Vagina (tissue), 2 donors: ENCODE results near the gene RBPJL.

Experiments used
- POLR2AphosphoS5 ChIP-seq, 2 donors: sonication (generic); formaldehyde crosslinking; IDR thresholded peaks; one replicate each; pipeline ENCODE4 v1.9.0; 2017; ENCODE audit warnings: antibody characterized with exemption in 2 of 2, mild to moderate bottlenecking in 2 of 2, low read depth in 1 of 2; ENCODE audit not compliant: insufficient read depth in 1 of 2
- TF ChIP-seq, protein P1 (sequence below), 3 experiments: fragments of 450-650 bp in 2 of 3; fragments of 200-600 bp in 1 of 3; sonication (generic) in 1 of 3; IDR thresholded peaks; one replicate each; pipeline ENCODE4 v1.5.1; 2017 to 2019; ENCODE audit warnings: antibody characterized with exemption in 3 of 3, mild to moderate bottlenecking in 2 of 3, moderate library complexity in 2 of 3

DNA sequence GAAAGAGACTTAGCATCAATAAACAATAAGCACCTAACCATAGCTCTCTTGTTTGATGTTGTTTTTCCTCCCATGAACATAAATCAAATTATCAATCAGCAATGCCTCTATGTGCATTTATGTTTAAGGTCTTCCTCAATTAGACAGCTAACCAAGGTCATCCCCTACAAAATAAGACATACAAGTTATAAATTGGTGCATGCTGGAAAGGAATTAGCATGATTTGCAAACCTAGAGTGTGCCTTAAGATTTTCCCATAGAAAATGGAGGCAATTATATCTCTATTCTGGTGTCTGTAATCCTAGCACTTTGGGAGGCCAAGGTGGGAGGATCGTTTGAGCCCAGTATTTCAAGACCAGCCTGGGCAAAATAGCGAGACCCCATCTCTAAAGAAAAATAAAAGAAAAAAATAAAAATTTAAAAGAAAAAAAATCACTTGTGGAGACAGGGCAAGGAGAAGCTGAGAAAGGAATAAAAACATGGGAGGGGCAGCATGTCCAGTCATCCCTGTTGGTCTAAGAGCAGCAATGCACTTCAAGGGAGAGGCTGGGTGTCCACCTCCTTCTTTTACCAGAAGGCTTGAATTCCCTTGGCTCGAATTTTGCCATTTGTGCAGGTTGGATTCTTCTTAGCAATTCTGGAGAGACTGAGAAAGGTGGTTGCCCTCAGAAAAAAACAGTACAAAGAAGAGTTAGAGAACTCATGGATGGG, 42.9 kb upstream of the RBPJL start:
- no peak for TF ChIP-seq POLR2AphosphoS5 (IDR thresholded peaks at IDR 0.05; ENCODE audit: insufficient read depth in 1 of 2, low read depth in 1 of 2)
- TF ChIP-seq, protein P1, sequence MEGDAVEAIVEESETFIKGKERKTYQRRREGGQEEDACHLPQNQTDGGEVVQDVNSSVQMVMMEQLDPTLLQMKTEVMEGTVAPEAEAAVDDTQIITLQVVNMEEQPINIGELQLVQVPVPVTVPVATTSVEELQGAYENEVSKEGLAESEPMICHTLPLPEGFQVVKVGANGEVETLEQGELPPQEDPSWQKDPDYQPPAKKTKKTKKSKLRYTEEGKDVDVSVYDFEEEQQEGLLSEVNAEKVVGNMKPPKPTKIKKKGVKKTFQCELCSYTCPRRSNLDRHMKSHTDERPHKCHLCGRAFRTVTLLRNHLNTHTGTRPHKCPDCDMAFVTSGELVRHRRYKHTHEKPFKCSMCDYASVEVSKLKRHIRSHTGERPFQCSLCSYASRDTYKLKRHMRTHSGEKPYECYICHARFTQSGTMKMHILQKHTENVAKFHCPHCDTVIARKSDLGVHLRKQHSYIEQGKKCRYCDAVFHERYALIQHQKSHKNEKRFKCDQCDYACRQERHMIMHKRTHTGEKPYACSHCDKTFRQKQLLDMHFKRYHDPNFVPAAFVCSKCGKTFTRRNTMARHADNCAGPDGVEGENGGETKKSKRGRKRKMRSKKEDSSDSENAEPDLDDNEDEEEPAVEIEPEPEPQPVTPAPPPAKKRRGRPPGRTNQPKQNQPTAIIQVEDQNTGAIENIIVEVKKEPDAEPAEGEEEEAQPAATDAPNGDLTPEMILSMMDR (IDR thresholded peaks at IDR 0.05) = no peak
